ENCODE results near the gene MRTFA. TPM values are rescaled to one million over a fixed set of nuclear protein-coding genes. Genes with fewer than 3 reads are reported as not detected.

MRTFA gene
- total RNA-seq, 4 donors from 2014 or later, result 45.5 to 90.2 (median 78.3) TPM

GRCh38 chr22:40611606-40612005 lies 24.9 kb downstream of the MRTFA start:
- TF ChIP-seq EP300 (IDR thresholded peaks at IDR 0.05) (no peak), POLR2AphosphoS5 (IDR thresholded peaks at IDR 0.05) (no peak)
- no peaks in the 10 kb centered on the region for H3K36me3 ChIP-seq
- no peaks in the 10 kb centered on the region for H3K27me3 ChIP-seq
- no peak overlapping the region for H3K4me3 ChIP-seq
- no peak for ATAC-seq
- no peak overlapping the region for H3K27ac ChIP-seq
- H3K4me1 ChIP-seq, result peaks cover under 1 to 49% (median 14%) of the 10 kb centered on the region in 3 donors
- no peaks in the 10 kb centered on the region for H3K9me3 ChIP-seq

- TF ChIP-seq POLR2AphosphoS5 (IDR thresholded peaks at IDR 0.05), result no peak
- no peak for TF ChIP-seq POLR2A (IDR thresholded peaks at IDR 0.05)
- TF ChIP-seq EP300 (IDR thresholded peaks at IDR 0.05), result no peak
- no peak for TF ChIP-seq CTCF (IDR thresholded peaks at IDR 0.05)
- Histone ChIP-seq H3K9me3 (no peaks in the 10 kb centered on the region), H3K4me3 (no peak overlapping the region), H3K36me3 (no peaks in the 10 kb centered on the region), H3K27me3 (no peaks in the 10 kb centered on the region), H3K27ac (no peak overlapping the region), H3K4me1 (peaks cover 3 to 62% (median 24%) of the 10 kb centered on the region in 3 donors)
- no peak for ATAC-seq
- WGBS, 2 donors (ENCODE audit: low coverage in 1 of 2), result 100% methylated on average over 1 of the region's 1 CpG; no CpG with 5 or more reads in 1 of the 2 donors
Measured at GRCh38 chr22:40610329-40610850, 26.1 kb downstream of the MRTFA start.

- H3K27ac ChIP-seq, result no peak overlapping the region
- H3K27me3 ChIP-seq, result no peaks in the 10 kb centered on the region
- 53 to 89% methylated on average over 2 to 3 of the region's 3 CpGs for WGBS, 2 donors (ENCODE audit: low coverage in 1 of 2)
- no peak for ATAC-seq
- H3K4me1 ChIP-seq, result peaks cover 3 to 66% (median 24%) of the 10 kb centered on the region in 3 donors
- no peak overlapping the region for H3K4me3 ChIP-seq
- no peaks in the 10 kb centered on the region for H3K36me3 ChIP-seq
- TF ChIP-seq POLR2AphosphoS5 (IDR thresholded peaks at IDR 0.05) (no peak), EP300 (IDR thresholded peaks at IDR 0.05) (no peak), CTCF (IDR thresholded peaks at IDR 0.05) (no peak), POLR2A (IDR thresholded peaks at IDR 0.05) (no peak)
- no peaks in the 10 kb centered on the region for H3K9me3 ChIP-seq
Measured at GRCh38 chr22:40609216-40609615, 27.3 kb downstream of the MRTFA start.

- TF ChIP-seq EP300 (IDR thresholded peaks at IDR 0.05) (no peak), POLR2AphosphoS5 (IDR thresholded peaks at IDR 0.05) (no peak), POLR2A (IDR thresholded peaks at IDR 0.05) (no peak), CTCF (IDR thresholded peaks at IDR 0.05) (no peak)
- Histone ChIP-seq H3K36me3 (no peaks in the 10 kb centered on the region), H3K27ac (no peak overlapping the region), H3K4me1 (peaks cover 6 to 69% (median 24%) of the 10 kb centered on the region in 3 donors), H3K27me3 (no peaks in the 10 kb centered on the region), H3K9me3 (no peaks in the 10 kb centered on the region), H3K4me3 (no peak overlapping the region)
- WGBS, 2 donors (ENCODE audit: low coverage in 1 of 2), result 71 to 83% methylated on average over 1 of the region's 1 CpG
- no peak for ATAC-seq
Measured at GRCh38 chr22:40607506-40607905, 29.0 kb downstream of the MRTFA start.

GRCh38 chr22:40606306-40606705 lies 30.2 kb downstream of the MRTFA start:
- TF ChIP-seq POLR2AphosphoS5 (IDR thresholded peaks at IDR 0.05), result no peak
- TF ChIP-seq EP300 (IDR thresholded peaks at IDR 0.05), result no peak
- no peak for TF ChIP-seq CTCF (IDR thresholded peaks at IDR 0.05)
- no peak for TF ChIP-seq POLR2A (IDR thresholded peaks at IDR 0.05)
- no peak overlapping the region for H3K4me3 ChIP-seq
- ATAC-seq, result no peak
- H3K27ac ChIP-seq, result no peak overlapping the region
- H3K27me3 ChIP-seq, result no peaks in the 10 kb centered on the region
- peaks cover 15 to 80% (median 32%) of the 10 kb centered on the region in 3 donors for H3K4me1 ChIP-seq
- H3K36me3 ChIP-seq, result no peaks in the 10 kb centered on the region
- H3K9me3 ChIP-seq, result no peaks in the 10 kb centered on the region
